GM12892 (cell line): ENCODE measurements around the gene CFAP251.

Experiments used
- POLR2A ChIP-seq: IDR thresholded peaks from 2 replicates; pipeline ENCODE4 v1.6.1; 2011; ENCODE audit warnings: low read depth, low read length, control low read depth
- POLR2AphosphoS5 ChIP-seq: IDR thresholded peaks from 2 replicates; pipeline ENCODE4 v1.6.1; 2011; ENCODE audit warnings: low read depth, low read length, control low read depth

GRCh38 chr12:122018937-122019336 is 100.5 kb downstream of the CFAP251 start:
- TF ChIP-seq POLR2AphosphoS5 (no peak), POLR2A (no peak)
